ENCODE data around the gene SEC24A.
"Not testable (repeated sequence)": the region's sequence is repeated elsewhere in the genome, so short reads cannot be mapped to it uniquely, and the experiment has no call there.

The SEC24A gene

GRCh38 chr5:134708301-134708700, 59.7 kb downstream of the SEC24A start:
- no peak overlapping the region for H3K4me3 ChIP-seq (ENCODE audit: low read depth, low read length, poor library complexity, severe bottlenecking)
- no peaks in the 10 kb centered on the region for H3K4me1 ChIP-seq (ENCODE audit: insufficient read depth, low read length, severe bottlenecking)
- H2AFZ ChIP-seq (ENCODE audit: low read length) = no peak overlapping the region
- H3K27ac ChIP-seq (ENCODE audit: low read depth, low read length, poor library complexity, severe bottlenecking) = no peak overlapping the region
- no peaks in the 10 kb centered on the region for H3K9me3 ChIP-seq (ENCODE audit: low read length)
- peaks cover 61% of the 10 kb centered on the region for H3K36me3 ChIP-seq (ENCODE audit: insufficient read depth, low read length)
- no peak overlapping the region for H3K4me2 ChIP-seq (ENCODE audit: low read length)
- no peaks in the 10 kb centered on the region for H3K27me3 ChIP-seq (ENCODE audit: insufficient read depth, low read length)
- no peaks in the 10 kb centered on the region for H4K20me1 ChIP-seq (ENCODE audit: insufficient read depth, low read length)
- H3K79me2 ChIP-seq (ENCODE audit: insufficient read depth, low read length) = no peaks in the 10 kb centered on the region
- H3K9me2 ChIP-seq (ENCODE audit: low read depth, low read length) = no peaks in the 10 kb centered on the region
- no peaks in the 10 kb centered on the region for H3F3A ChIP-seq (ENCODE audit: insufficient read depth, low read length)
- TF ChIP-seq CTCF (IDR thresholded peaks at IDR 0.05; ENCODE audit: low read length) = no peak
- TF ChIP-seq EZH2 (IDR thresholded peaks at IDR 0.05; ENCODE audit: borderline replicate concordance, low read length) = no peak
- no peak overlapping the region for H3K9ac ChIP-seq (ENCODE audit: low read length)

GRCh38 chr5:134714120-134714519, 65.5 kb downstream of the SEC24A start:
- Histone ChIP-seq H3K36me3 (ENCODE audit: insufficient read depth, low read length) (peaks cover 48% of the 10 kb centered on the region), H3K9ac (ENCODE audit: low read length) (no peak overlapping the region), H3K9me3 (ENCODE audit: low read length) (no peaks in the 10 kb centered on the region)

GRCh38 chr5:134714541-134714940, 66.0 kb downstream of the SEC24A start:
- Histone ChIP-seq H3K9me3 (ENCODE audit: low read length) (no peaks in the 10 kb centered on the region), H3K27ac (ENCODE audit: low read depth, low read length, poor library complexity, severe bottlenecking) (no peak overlapping the region), H3K27me3 (ENCODE audit: insufficient read depth, low read length) (no peaks in the 10 kb centered on the region), H4K20me1 (ENCODE audit: insufficient read depth, low read length) (no peaks in the 10 kb centered on the region), H3K9ac (ENCODE audit: low read length) (no peak overlapping the region), H3K4me3 (ENCODE audit: low read depth, low read length, poor library complexity, severe bottlenecking) (no peak overlapping the region), H3K9me2 (ENCODE audit: low read depth, low read length) (no peaks in the 10 kb centered on the region), H3K4me1 (ENCODE audit: insufficient read depth, low read length, severe bottlenecking) (no peaks in the 10 kb centered on the region), H2AFZ (ENCODE audit: low read length) (no peak overlapping the region), H3F3A (ENCODE audit: insufficient read depth, low read length) (no peaks in the 10 kb centered on the region), H3K79me2 (ENCODE audit: insufficient read depth, low read length) (no peaks in the 10 kb centered on the region), H3K36me3 (ENCODE audit: insufficient read depth, low read length) (peaks cover 48% of the 10 kb centered on the region), H3K4me2 (ENCODE audit: low read length) (no peak overlapping the region)
- TF ChIP-seq EZH2 (IDR thresholded peaks at IDR 0.05; ENCODE audit: borderline replicate concordance, low read length) = no peak

More at GRCh38 chr5:134714120-134714519, 65.5 kb downstream of the SEC24A start:
- H2AFZ ChIP-seq (ENCODE audit: low read length) = no peak overlapping the region
- TF ChIP-seq CTCF (IDR thresholded peaks at IDR 0.05; ENCODE audit: low read length) (no peak), EZH2 (IDR thresholded peaks at IDR 0.05; ENCODE audit: borderline replicate concordance, low read length) (no peak)
- no peaks in the 10 kb centered on the region for H3K4me1 ChIP-seq (ENCODE audit: insufficient read depth, low read length, severe bottlenecking)
- no peaks in the 10 kb centered on the region for H3F3A ChIP-seq (ENCODE audit: insufficient read depth, low read length)
- no peak overlapping the region for H3K4me2 ChIP-seq (ENCODE audit: low read length)
- H3K27ac ChIP-seq (ENCODE audit: low read depth, low read length, poor library complexity, severe bottlenecking) = no peak overlapping the region
- no peaks in the 10 kb centered on the region for H3K79me2 ChIP-seq (ENCODE audit: insufficient read depth, low read length)
- H4K20me1 ChIP-seq (ENCODE audit: insufficient read depth, low read length) = no peaks in the 10 kb centered on the region
- no peaks in the 10 kb centered on the region for H3K9me2 ChIP-seq (ENCODE audit: low read depth, low read length)
- no peak overlapping the region for H3K4me3 ChIP-seq (ENCODE audit: low read depth, low read length, poor library complexity, severe bottlenecking)
- H3K27me3 ChIP-seq (ENCODE audit: insufficient read depth, low read length) = no peaks in the 10 kb centered on the region

GRCh38 chr5:134715466-134715865, 66.9 kb downstream of the SEC24A start:
- H3K9me2 ChIP-seq (ENCODE audit: low read depth, low read length); H3K4me2 ChIP-seq (ENCODE audit: low read length); H3K27ac ChIP-seq (ENCODE audit: low read depth, low read length, poor library complexity, severe bottlenecking); H3K9me3 ChIP-seq (ENCODE audit: low read length); H4K20me1 ChIP-seq (ENCODE audit: insufficient read depth, low read length); H3F3A ChIP-seq (ENCODE audit: insufficient read depth, low read length); H3K4me1 ChIP-seq (ENCODE audit: insufficient read depth, low read length, severe bottlenecking); H3K4me3 ChIP-seq (ENCODE audit: low read depth, low read length, poor library complexity, severe bottlenecking); H2AFZ ChIP-seq (ENCODE audit: low read length); H3K27me3 ChIP-seq (ENCODE audit: insufficient read depth, low read length); H3K9ac ChIP-seq (ENCODE audit: low read length); H3K79me2 ChIP-seq (ENCODE audit: insufficient read depth, low read length): not testable (repeated sequence)
- H3K36me3 ChIP-seq (ENCODE audit: insufficient read depth, low read length) = peaks cover 50% of the 10 kb centered on the region
